ENCODE measurements around the gene WEE1.

DNA sequence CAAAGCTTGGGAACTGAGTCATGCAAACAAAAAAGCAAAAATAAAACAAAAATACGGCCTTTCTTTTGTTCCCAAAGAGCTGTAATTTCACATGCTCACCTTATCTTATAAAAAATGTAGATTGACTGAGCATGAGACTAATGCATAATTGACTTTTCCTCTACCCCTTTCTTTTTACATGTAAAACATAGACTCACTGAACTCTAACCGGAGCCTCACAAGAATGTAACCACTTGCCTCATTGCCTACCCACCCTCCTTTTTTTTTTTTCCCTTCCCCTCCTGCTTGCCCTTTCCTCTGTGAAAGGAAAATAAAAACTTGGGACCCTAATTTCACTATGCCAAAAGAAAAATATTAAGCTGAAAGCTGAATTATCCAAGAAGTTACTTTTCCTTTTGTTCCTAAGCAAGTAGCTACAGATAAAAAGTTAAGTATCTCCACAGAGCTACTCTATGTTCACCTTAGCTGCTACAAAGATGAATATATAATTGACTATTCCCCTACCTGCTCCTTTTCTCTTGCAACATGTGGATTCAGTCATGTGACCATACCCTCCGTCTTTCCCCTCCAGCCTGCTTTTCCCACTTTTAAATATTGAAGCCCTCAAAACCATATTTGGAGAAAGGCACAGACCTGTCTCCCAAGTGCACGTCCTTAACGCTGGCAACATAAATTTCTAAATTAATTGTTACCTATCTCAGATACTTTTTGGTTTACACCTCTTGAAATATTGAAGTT, 39.6 kb upstream of the WEE1 start:
- TF ChIP-seq, protein P1, sequence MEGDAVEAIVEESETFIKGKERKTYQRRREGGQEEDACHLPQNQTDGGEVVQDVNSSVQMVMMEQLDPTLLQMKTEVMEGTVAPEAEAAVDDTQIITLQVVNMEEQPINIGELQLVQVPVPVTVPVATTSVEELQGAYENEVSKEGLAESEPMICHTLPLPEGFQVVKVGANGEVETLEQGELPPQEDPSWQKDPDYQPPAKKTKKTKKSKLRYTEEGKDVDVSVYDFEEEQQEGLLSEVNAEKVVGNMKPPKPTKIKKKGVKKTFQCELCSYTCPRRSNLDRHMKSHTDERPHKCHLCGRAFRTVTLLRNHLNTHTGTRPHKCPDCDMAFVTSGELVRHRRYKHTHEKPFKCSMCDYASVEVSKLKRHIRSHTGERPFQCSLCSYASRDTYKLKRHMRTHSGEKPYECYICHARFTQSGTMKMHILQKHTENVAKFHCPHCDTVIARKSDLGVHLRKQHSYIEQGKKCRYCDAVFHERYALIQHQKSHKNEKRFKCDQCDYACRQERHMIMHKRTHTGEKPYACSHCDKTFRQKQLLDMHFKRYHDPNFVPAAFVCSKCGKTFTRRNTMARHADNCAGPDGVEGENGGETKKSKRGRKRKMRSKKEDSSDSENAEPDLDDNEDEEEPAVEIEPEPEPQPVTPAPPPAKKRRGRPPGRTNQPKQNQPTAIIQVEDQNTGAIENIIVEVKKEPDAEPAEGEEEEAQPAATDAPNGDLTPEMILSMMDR (IDR thresholded peaks at IDR 0.05) = no peak
- TF ChIP-seq POLR2A (IDR thresholded peaks at IDR 0.05) = no peak
